ENCODE results near the gene OR10A2. TPM values are rescaled to one million over a fixed set of nuclear protein-coding genes. Genes with fewer than 3 reads are reported as not detected.

Gene OR10A2
- total and polyA plus RNA-seq, 12 donors: not detected

DNA sequence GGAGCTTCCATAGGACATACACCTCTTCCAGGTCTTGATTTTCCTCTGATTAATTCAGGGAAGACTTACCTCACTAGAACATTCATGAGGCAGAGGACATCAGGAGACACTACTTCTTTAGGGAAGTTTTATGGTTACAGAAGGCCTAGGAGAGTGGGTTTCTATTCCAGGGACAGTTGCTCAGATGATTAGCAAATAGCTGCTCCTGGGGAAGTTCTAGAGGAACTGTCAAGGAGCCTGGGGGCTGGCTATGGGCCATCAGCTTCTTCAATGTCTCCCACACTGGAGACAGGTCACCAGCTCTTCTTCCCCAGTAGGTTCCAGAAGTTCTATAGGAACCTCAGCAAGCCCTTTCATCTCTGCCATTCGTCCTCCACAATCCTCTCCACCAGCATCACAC is 28.8 kb upstream of the OR10A2 start:
- intact Hi-C loops (cut with DNase I): no loop called here
- Histone ChIP-seq H3K27ac (no peak overlapping the region), H3K27me3 (no peaks in the 10 kb centered on the region), H3K9me3 (replicated peaks in 1 of 3) (no peaks in the 10 kb centered on the region), H3K4me1 (replicated peaks in 1 of 2) (no peaks in the 10 kb centered on the region), H3K4me3 (no peak overlapping the region), H3K36me3 (replicated peaks in 1 of 2) (no peaks in the 10 kb centered on the region)
- TF ChIP-seq POLR2A (IDR thresholded peaks at IDR 0.05): no peak
- TF ChIP-seq, protein P1, sequence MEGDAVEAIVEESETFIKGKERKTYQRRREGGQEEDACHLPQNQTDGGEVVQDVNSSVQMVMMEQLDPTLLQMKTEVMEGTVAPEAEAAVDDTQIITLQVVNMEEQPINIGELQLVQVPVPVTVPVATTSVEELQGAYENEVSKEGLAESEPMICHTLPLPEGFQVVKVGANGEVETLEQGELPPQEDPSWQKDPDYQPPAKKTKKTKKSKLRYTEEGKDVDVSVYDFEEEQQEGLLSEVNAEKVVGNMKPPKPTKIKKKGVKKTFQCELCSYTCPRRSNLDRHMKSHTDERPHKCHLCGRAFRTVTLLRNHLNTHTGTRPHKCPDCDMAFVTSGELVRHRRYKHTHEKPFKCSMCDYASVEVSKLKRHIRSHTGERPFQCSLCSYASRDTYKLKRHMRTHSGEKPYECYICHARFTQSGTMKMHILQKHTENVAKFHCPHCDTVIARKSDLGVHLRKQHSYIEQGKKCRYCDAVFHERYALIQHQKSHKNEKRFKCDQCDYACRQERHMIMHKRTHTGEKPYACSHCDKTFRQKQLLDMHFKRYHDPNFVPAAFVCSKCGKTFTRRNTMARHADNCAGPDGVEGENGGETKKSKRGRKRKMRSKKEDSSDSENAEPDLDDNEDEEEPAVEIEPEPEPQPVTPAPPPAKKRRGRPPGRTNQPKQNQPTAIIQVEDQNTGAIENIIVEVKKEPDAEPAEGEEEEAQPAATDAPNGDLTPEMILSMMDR (IDR thresholded peaks at IDR 0.05): no peak
- DNase-seq: no peak
- WGBS, 4 donors: 43 to 80% (median 52%) methylated on average over 1 of the region's 1 CpG

DNA sequence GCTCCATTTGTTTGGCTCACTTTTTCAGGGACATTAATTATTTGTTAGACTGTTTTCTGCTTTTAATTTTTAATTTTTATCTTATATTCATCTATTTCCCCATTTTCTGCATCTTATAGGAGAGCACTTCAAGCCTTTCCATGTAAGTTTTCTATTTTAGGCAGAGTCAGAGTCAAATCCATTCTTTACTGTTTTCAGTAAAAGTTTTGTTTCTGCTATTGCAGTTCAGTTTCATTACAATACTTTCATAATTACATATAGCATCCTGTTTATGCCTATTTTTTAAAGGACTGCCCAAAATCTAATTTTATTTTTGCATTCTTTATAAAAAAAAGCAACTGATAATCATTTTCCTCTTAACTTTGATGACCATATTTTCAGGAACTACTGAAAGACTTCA is 21.2 kb upstream of the OR10A2 start:
- H3K4me3 ChIP-seq: no peak overlapping the region
- H3K36me3 ChIP-seq (replicated peaks in 1 of 2): no peaks in the 10 kb centered on the region
- no peak for TF ChIP-seq POLR2A (IDR thresholded peaks at IDR 0.05)
- TF ChIP-seq, protein P1 (IDR thresholded peaks at IDR 0.05): no peak
- H3K9me3 ChIP-seq (replicated peaks in 1 of 3): no peaks in the 10 kb centered on the region
- H3K27me3 ChIP-seq: no peaks in the 10 kb centered on the region
- no peaks in the 10 kb centered on the region for H3K4me1 ChIP-seq (replicated peaks in 1 of 2)
- no peak for DNase-seq
- H3K27ac ChIP-seq: no peak overlapping the region
- intact Hi-C loops (cut with DNase I): no loop called here

DNA sequence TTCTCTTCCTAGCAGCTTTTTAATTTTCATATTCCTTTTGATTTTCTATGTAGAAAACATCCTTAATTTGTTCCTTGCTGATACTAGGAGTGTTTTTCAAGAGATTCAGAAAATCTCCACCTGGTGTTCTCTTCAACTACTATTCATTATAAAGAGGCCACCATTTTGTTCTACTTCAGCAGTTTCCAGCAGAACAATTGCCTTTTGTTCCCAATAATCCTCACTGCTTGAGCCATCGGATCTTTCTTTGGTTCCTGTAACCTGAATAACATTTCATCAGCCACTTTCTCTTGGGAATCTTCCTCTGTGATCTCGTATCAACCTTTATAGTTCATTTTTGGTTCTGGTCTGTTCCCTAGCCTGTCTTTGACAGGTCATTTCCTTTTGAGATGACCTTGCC is 19.2 kb upstream of the OR10A2 start:
- WGBS, 4 donors: 53 to 60% (median 57%) methylated on average over 2 of the region's 2 CpGs
- TF ChIP-seq, protein P1 (IDR thresholded peaks at IDR 0.05): no peak
- TF ChIP-seq POLR2A (IDR thresholded peaks at IDR 0.05): no peak
- DNase-seq: no peak
- Histone ChIP-seq H3K4me1 (replicated peaks in 1 of 2) (no peaks in the 10 kb centered on the region), H3K4me3 (no peak overlapping the region), H3K27ac (no peak overlapping the region), H3K27me3 (no peaks in the 10 kb centered on the region), H3K36me3 (replicated peaks in 1 of 2) (no peaks in the 10 kb centered on the region), H3K9me3 (replicated peaks in 1 of 3) (no peaks in the 10 kb centered on the region)
- intact Hi-C loops (cut with DNase I): no loop called here

DNA sequence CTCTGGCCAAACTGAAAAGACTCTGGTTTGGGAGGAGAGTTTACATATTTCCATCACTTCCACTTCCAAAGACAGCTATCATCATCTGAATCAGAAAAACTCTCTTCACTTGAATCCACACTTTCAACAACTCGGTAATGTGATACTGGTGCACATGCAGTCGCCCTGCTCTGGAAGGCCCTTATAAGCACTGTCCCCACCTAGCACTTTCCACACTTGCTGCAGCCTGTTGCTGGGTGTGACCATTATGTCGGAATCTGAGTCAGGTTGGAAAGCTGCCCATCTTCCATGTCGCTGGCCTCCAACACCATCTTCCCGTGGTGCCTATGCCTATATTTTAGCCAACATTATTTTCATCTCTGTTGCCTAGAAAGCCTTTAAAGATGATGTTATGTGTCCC is 18.5 kb upstream of the OR10A2 start:
- Histone ChIP-seq H3K27me3 (no peaks in the 10 kb centered on the region), H3K4me1 (replicated peaks in 1 of 2) (no peaks in the 10 kb centered on the region), H3K36me3 (replicated peaks in 1 of 2) (no peaks in the 10 kb centered on the region), H3K4me3 (no peak overlapping the region), H3K27ac (no peak overlapping the region), H3K9me3 (replicated peaks in 1 of 3) (no peaks in the 10 kb centered on the region)
- TF ChIP-seq POLR2A (IDR thresholded peaks at IDR 0.05): no peak
- TF ChIP-seq, protein P1 (IDR thresholded peaks at IDR 0.05): no peak
- 84 to 93% (median 88%) methylated on average over 5 of the region's 5 CpGs for WGBS, 4 donors
- DNase-seq: no peak
- intact Hi-C loops (cut with DNase I): no loop called here
